HL-60 (cell line): ENCODE measurements around the gene ITPRIPL2.

Experiments
- DNase-seq, 2 experiments: peaks; one replicate each; pipeline ENCODE4 v3.0.0-alpha.2; 2010 to 2020; ENCODE audit warnings: low read depth in 1 of 2, low spot score in 1 of 2
- H3K27ac ChIP-seq: fragments of 250-450 bp; sonication (Bioruptor Pico); replicated peaks from 2 replicates; pipeline ENCODE4 v1.5.1; 2020; ENCODE audit warnings: mild to moderate bottlenecking, moderate library complexity
- H3K27me3 ChIP-seq: fragments of 250-450 bp; sonication (Bioruptor Pico); 2 replicates; pipeline ENCODE4 v1.5.1; 2021; ENCODE audit warnings: mild to moderate bottlenecking, moderate library complexity; ENCODE audit not compliant: insufficient read depth, poor library complexity, severe bottlenecking
- H3K4me3 ChIP-seq: replicated peaks from 2 replicates; pipeline ENCODE4 v1.5.1; 2011; ENCODE audit warnings: mild to moderate bottlenecking, control low read depth, low read length; ENCODE audit not compliant: insufficient read depth
- CTCF ChIP-seq: IDR thresholded peaks from one replicate; pipeline ENCODE4 v1.5.1; 2011; ENCODE audit warnings: low read length, control low read depth, inconsistent platforms; ENCODE audit not compliant: insufficient read depth
- GABPA ChIP-seq: IDR thresholded peaks from 2 replicates; pipeline ENCODE4 v1.6.1; 2012; ENCODE audit warnings: low read depth
- POLR2AphosphoS5 ChIP-seq: IDR thresholded peaks from 2 replicates; pipeline ENCODE4 v1.6.1; 2012; ENCODE audit warnings: low read depth
- REST ChIP-seq: IDR thresholded peaks from 2 replicates; pipeline ENCODE4 v1.6.1; 2012; ENCODE audit warnings: low read depth; ENCODE audit not compliant: insufficient replicate concordance
- SPI1 ChIP-seq: IDR thresholded peaks from 2 replicates; pipeline ENCODE4 v1.6.1; 2012; ENCODE audit warnings: low read depth, mild to moderate bottlenecking, borderline replicate concordance

Gene ITPRIPL2

GRCh38 chr16:19170043-19170655, 56.4 kb downstream of the ITPRIPL2 start:
- no peak overlapping the region for H3K27ac ChIP-seq
- no peak for DNase-seq
- TF ChIP-seq POLR2AphosphoS5 = no peak
- TF ChIP-seq SPI1 = no peak
- no peak for TF ChIP-seq CTCF
- no peak for TF ChIP-seq GABPA
- no peak for TF ChIP-seq REST
- H3K4me3 ChIP-seq = no peak overlapping the region
- peaks cover 28% of the 10 kb centered on the region for H3K27me3 ChIP-seq
